Stimulated activated CD4-positive, alpha-beta T cell treated with anti-CD3 and anti-CD28 coated beads, Interleukin-12 subunit alpha, Interleukin-12 subunit beta, amount 100 ng/mL, for 4 hours (primary cell): Measurements from ENCODE around the gene HOXD8.

ENCODE experiments used
- DNase-seq: peaks from one replicate; pipeline ENCODE4 v3.0.0-alpha.2; 2020

The HOXD8 gene

DNA sequence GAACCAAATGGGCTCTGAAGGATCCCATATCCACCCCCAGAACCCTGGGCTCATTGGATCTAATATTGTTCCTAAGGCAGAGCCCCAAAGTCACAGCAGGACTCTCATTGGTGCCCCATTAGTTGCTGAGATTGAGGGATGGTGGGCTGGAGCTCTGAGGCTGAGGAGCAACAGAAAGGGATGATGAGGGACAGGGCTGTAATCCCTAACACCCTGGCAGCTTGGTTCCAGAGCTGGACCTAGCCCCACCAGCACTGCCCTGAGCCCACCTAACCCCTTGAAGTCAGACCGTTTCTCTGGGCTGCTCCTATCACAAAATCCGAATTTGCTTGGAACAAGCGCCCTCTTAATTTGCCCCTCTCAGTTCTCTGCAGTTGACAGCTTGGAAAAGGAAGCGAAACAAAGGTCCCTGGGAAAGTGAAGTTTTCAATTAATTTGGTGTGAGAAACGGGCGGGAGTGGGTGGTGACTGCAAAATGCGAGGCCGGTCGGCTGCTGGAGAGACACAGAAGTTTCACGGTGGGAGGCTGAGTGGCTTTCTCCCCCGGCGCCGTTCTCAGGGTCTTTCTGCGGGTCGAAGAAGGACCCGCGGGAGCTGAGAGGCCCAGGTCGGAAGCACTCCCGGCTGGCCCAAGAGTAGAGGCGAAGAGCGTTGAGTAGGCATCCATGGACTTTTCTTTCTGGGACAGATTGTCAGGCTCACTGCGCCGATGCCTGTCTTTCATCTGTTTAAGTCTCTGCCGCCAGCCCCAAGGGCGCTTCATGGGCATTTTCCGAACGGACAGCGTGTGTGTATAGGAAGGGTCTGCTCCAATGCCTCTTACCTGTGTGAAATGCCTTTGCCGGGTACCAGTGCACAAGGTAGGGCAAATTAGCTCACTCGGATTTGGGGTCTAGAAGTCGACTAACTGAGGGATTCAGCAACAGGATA lies 37.9 kb upstream of the HOXD8 start:
- DNase-seq, result no peak

- no peak for DNase-seq
Measured at GRCh38 chr2:176092270-176093144, 37.0 kb upstream of the HOXD8 start, which contains the start of gene HOXD13. HOXD13 (plus strand) TSS chr2:176092721; CDS start chr2:176092891, 170 bp downstream.

- no peak for DNase-seq
Measured at GRCh38 chr2:176093145-176093897, 36.2 kb upstream of the HOXD8 start.

DNA sequence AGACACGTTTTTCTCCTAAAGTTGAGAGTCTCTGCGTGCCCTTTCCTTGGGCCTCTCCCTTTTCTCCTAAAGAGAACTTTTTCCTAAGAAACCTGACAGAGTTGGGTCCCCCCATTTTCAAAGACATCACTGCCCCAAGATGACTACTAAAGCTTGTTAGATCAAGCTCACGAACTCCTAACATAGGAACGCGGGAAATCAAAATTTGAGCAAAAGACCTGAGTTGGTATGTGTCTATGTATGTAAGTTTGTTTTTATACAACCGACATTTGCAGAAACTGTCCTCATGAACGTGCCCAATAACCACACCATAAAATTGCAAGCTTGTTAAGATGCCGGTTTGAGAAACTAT lies 35.6 kb upstream of the HOXD8 start:
- no peak for DNase-seq

DNA sequence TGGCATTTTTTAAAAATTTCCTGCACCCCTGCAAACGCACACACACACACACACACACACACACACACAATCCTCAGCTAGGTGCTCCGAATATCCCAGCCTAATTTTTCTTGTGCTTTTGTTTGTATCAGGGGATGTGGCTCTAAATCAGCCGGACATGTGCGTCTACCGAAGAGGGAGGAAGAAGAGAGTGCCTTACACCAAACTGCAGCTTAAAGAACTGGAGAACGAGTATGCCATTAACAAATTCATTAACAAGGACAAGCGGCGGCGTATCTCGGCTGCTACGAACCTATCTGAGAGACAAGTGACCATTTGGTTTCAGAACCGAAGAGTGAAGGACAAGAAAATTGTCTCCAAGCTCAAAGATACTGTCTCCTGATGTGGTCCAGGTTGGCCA lies 35.2 kb upstream of the HOXD8 start:
- no peak for DNase-seq

GRCh38 chr2:176095421-176095820 lies 34.1 kb upstream of the HOXD8 start:
- DNase-seq, result no peak

- DNase-seq, result no peak
Measured at GRCh38 chr2:176096243-176096985, 33.1 kb upstream of the HOXD8 start.

DNA sequence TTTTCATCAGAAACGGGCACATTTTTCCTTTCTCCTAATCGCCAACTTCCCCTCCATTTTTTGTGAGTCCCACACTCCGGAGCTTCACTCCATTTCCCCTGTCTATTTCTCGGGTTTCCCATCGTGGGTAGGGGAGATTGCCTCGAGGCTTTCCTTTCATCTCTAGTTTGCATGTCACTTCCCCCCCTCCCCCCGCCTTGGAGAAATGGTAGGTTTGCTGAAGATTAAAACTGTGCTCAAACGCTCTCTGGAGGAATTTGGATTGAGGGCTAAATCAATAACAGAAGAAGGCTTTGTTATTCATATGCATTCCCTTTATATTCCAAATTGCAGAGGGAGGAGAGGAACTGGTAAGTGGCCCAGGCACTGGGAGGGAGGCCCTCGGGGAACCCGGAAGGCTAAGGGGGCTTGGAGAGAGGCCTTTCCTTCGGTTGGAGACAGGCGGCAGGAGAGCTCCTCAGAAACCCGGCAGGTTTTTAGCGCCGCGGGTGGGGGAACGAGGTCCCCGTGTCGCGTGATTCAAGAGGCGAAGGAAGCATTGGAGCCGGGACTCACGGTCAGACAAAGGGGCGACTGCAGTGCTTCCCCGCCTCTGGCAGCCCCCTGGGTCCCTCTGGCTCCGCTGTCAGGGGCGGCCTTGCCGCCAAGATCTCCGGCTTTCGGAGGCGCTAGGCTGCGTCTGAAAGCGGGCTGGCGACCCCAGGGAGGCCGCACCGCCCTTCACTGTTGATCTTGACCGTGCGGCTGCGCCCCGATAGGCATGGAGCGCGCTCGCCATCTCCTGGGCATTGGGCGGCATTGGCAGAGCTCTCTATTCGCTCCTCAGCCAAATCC lies 32.3 kb upstream of the HOXD8 start:
- DNase-seq, result peak; percentile 59

DNA sequence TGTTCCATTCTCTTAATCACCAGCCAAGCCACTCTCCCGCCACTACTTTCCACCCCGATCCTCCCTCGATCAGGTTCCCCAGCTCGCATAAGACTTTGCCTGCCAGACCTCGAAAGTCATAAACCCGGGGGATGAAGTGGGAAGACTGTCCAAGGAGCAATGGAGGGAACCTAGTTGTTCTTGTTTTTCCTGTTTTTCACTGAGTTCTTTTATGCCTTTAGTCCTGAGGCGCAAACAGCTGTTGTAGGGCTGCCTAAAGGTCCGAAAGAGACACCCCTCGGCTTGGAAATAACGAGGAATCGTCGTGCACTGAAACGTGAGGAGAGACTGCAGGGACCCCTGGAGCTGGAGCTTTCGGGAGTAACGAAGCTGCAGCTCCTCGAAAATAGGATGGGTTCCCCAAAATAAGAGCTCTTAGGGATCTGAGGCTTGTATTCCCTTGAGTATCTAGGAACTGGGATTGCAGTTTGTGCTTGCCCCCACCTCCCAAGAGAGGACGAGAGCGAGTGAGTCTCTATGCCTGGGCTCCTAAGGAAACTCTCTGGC lies 31.6 kb upstream of the HOXD8 start:
- no peak for DNase-seq

DNA sequence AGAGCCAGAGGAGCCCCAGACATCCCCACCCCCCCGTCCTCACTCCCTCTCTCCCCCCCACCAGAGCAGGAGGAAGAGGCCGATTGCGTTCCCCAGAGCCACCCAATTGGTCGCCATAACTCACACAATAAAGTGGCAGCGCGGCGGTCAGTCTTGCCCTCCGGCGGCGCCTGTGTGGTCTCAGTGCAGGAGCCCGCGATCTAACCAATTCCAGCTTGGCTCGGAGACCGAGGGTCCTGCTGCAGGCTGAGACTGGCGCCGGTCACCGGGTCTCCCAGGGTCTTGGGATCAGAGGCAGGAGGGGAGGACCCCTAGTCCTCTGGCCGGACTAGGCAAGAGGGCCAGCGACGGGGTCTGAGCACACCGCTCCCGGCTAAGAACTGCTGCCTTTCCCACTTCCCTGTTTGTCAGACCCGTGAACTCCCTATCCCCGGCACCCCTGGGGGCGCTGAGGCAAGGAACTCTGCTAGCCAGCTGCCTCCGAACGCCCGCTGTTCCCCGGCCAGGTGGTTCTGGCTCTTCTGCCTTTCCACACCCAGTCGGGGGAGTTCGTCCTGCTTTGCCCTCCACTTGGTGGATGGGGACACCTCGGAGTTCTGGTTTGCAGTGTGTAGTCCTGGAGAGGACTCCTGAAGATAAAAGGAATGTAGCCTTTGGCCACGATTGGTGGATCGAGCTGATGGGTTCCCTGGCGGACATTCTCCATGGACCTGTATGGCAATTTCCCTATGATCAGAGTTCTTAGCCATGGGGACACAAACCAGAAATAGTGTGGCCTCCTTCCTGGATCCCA lies 30.9 kb upstream of the HOXD8 start:
- no peak for DNase-seq

DNA sequence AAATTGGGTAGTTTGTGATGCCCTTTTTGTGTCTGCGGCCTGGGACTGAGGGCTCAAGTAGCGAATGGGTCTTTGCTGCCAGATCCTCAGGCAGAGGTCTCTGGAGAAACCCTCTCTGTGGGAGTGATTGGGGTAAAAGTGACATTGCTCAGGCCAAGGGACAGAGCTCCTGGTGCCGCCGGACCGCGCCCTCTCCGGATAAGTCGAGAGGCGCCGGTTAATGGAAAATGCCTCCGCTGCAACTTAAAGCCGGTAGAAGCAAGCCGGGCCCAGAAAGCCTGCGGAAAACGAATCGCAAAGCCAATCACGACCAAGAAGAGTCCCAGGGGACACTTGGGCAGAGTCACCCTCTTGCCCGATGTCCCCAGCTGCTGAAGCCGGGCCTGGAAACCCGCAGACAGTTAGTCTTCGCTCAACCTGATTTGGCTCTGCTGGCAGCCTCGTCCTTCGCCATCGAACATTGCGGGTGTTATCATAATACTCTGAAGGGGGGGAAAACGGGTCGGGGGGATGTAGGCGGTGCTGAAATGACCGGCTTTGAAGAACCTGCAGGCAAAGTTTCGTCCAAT lies 30.3 kb upstream of the HOXD8 start:
- no peak for DNase-seq

- DNase-seq, result no peak
Measured at GRCh38 chr2:176099728-176100546, 29.6 kb upstream of the HOXD8 start, which contains the start of gene HOXD12. HOXD12 (plus strand) TSS chr2:176099795; CDS start chr2:176099802, 7 bp downstream.

DNA sequence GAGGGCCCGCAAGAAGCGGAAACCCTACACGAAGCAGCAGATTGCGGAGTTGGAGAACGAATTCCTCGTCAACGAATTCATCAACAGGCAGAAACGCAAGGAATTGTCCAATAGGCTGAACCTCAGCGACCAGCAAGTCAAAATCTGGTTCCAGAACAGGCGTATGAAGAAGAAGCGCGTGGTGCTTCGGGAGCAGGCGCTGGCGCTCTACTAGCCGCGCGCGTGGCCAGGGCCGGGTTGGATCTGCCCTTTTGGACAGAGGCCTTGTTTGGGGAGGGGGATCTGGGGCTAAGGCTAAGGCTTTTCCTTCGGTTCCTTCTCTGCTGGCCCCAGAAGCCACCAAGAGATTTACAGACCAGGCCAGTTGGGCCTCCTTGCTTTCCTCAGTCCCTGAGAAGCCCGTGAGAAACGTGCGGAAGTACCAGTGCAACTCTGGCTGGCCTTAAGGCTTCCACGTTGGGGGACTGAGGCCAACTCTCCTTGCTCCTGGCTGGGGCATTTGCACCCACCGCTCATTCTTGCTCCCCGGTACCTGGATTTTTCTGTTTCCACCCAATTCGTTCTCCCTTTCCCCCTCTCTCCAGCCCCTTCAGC lies 28.9 kb upstream of the HOXD8 start:
- DNase-seq, result no peak

DNA sequence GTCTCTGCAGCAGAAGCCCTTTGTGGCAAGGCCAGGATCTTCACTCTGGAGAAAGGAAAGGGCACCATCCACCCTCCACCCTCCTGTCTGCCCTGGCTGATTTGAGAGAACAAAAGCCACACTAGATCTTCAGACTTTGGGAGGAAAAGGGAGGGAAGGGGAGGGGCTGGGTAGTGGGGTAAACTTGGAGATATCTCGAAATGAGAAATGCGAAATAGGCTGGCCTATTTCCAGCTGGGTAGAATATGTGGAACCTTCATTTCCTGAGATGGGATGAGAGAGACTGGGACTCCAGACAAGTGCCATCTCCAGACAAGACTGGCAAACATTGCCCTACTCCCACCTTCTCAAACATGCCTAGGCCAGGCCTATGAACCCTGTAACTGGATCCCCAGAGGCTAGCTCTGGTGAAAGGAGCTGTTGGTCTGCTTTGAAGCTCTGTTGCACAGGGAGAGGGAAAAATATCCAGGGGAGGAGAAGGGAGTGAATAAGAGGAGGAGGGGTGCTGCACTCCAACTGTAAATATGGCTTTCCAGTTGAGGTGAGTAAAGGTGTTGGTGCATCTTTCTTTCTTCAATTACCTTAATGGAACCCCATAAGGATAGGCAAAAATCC lies 28.2 kb upstream of the HOXD8 start:
- DNase-seq, result no peak

GRCh38 chr2:176101842-176102241 lies 27.7 kb upstream of the HOXD8 start:
- no peak for DNase-seq

- DNase-seq, result no peak
Measured at GRCh38 chr2:176102309-176102866, 27.1 kb upstream of the HOXD8 start.

GRCh38 chr2:176103194-176103593 lies 26.3 kb upstream of the HOXD8 start:
- DNase-seq, result no peak
